ENCODE measurements around the gene PACSIN2.

The PACSIN2 gene

DNA sequence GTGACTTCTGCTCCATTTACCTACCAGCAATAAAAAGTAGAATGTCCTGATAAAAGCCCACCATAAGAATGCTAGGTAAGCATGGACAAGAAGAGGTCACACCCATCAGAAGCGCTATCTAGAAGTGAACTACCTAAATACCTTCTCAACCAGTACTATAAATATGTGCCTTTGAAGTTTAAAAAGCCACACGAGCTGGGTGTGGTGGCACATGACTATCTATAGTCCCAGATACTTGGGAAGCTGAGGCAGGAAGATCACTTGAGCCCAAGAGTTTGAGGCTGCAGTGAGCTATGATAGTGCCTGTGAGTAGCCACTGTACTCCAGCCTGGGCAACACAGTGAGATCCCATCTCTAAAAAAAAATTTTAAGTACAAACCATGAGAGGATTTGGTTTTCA is 66.7 kb downstream of the PACSIN2 start:
- H3K9me3 ChIP-seq (ENCODE audit: control insufficient read depth, low read length): no peaks in the 10 kb centered on the region
- 92 to 95% methylated on average over 2 of the region's 2 CpGs for WGBS, 2 experiments
- no peaks in the 10 kb centered on the region for H3K36me3 ChIP-seq (ENCODE audit: control insufficient read depth, insufficient read depth, low read length)
- H3K27ac ChIP-seq (ENCODE audit: insufficient read depth, low read depth, low read length, poor library complexity, severe bottlenecking): no peak overlapping the region
- H3K27me3 ChIP-seq (ENCODE audit: control insufficient read depth, insufficient read depth, low read length, poor library complexity, severe bottlenecking): no peaks in the 10 kb centered on the region
- H3K4me1 ChIP-seq (ENCODE audit: control insufficient read depth, insufficient read depth, low read length): peaks cover 21% of the 10 kb centered on the region
- H3K4me3 ChIP-seq (ENCODE audit: insufficient read depth, low read depth, low read length): no peak overlapping the region

- Histone ChIP-seq H3K36me3 (ENCODE audit: control insufficient read depth, insufficient read depth, low read length) (no peaks in the 10 kb centered on the region), H3K4me3 (ENCODE audit: insufficient read depth, low read depth, low read length) (no peak overlapping the region), H3K4me1 (ENCODE audit: control insufficient read depth, insufficient read depth, low read length) (peaks cover 21% of the 10 kb centered on the region), H3K27me3 (ENCODE audit: control insufficient read depth, insufficient read depth, low read length, poor library complexity, severe bottlenecking) (no peaks in the 10 kb centered on the region), H3K27ac (ENCODE audit: insufficient read depth, low read depth, low read length, poor library complexity, severe bottlenecking) (peak overlapping the region; percentile 85), H3K9me3 (ENCODE audit: control insufficient read depth, low read length) (no peaks in the 10 kb centered on the region)
- WGBS, 2 experiments: 76 to 83% methylated on average over 12 of the region's 13 CpGs
These were observed 67.5 kb downstream of the PACSIN2 start for GRCh38 chr22:42947211-42947990.

- H3K4me3 ChIP-seq (ENCODE audit: insufficient read depth, low read depth, low read length): no peak overlapping the region
- no peaks in the 10 kb centered on the region for H3K27me3 ChIP-seq (ENCODE audit: control insufficient read depth, insufficient read depth, low read length, poor library complexity, severe bottlenecking)
- 92 to 94% methylated on average over 16 of the region's 16 CpGs for WGBS, 2 experiments
- no peaks in the 10 kb centered on the region for H3K36me3 ChIP-seq (ENCODE audit: control insufficient read depth, insufficient read depth, low read length)
- H3K27ac ChIP-seq (ENCODE audit: insufficient read depth, low read depth, low read length, poor library complexity, severe bottlenecking): peak overlapping the region; percentile 85
- no peaks in the 10 kb centered on the region for H3K9me3 ChIP-seq (ENCODE audit: control insufficient read depth, low read length)
- peaks cover 18% of the 10 kb centered on the region for H3K4me1 ChIP-seq (ENCODE audit: control insufficient read depth, insufficient read depth, low read length)
These were observed 68.3 kb downstream of the PACSIN2 start for GRCh38 chr22:42946546-42947198.

GRCh38 chr22:42945736-42946135 is 69.2 kb downstream of the PACSIN2 start:
- Histone ChIP-seq H3K4me3 (ENCODE audit: insufficient read depth, low read depth, low read length) (no peak overlapping the region), H3K4me1 (ENCODE audit: control insufficient read depth, insufficient read depth, low read length) (peaks cover 15% of the 10 kb centered on the region), H3K27ac (ENCODE audit: insufficient read depth, low read depth, low read length, poor library complexity, severe bottlenecking) (no peak overlapping the region), H3K9me3 (ENCODE audit: control insufficient read depth, low read length) (no peaks in the 10 kb centered on the region), H3K36me3 (ENCODE audit: control insufficient read depth, insufficient read depth, low read length) (no peaks in the 10 kb centered on the region), H3K27me3 (ENCODE audit: control insufficient read depth, insufficient read depth, low read length, poor library complexity, severe bottlenecking) (no peaks in the 10 kb centered on the region)
- 80 to 86% methylated on average over 5 of the region's 5 CpGs for WGBS, 2 experiments

DNA sequence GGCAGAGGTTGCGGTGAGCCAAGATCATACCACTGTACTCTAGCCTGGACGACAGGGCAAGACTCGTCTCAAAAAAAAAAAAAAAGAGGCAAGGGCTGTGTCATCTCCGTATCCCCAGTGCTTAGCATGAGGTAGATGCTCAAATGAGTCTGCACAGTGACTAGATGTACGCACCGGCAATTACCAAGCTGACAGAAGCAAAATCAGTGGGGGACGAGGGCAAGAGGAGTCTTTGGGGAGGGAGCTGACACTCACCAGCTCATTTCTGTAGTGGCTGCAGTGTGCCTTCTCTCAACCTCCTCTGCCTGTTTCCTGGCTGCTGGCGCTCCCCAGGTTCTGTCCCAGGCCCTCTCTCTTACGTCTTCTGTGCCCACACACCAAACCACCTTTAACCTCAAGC is 69.9 kb downstream of the PACSIN2 start:
- Histone ChIP-seq H3K27me3 (ENCODE audit: control insufficient read depth, insufficient read depth, low read length, poor library complexity, severe bottlenecking) (no peaks in the 10 kb centered on the region), H3K27ac (ENCODE audit: insufficient read depth, low read depth, low read length, poor library complexity, severe bottlenecking) (no peak overlapping the region), H3K9me3 (ENCODE audit: control insufficient read depth, low read length) (no peaks in the 10 kb centered on the region), H3K4me3 (ENCODE audit: insufficient read depth, low read depth, low read length) (no peak overlapping the region), H3K36me3 (ENCODE audit: control insufficient read depth, insufficient read depth, low read length) (no peaks in the 10 kb centered on the region), H3K4me1 (ENCODE audit: control insufficient read depth, insufficient read depth, low read length) (peaks cover 10% of the 10 kb centered on the region)
- WGBS, 2 experiments: 88 to 94% methylated on average over 9 of the region's 9 CpGs

DNA sequence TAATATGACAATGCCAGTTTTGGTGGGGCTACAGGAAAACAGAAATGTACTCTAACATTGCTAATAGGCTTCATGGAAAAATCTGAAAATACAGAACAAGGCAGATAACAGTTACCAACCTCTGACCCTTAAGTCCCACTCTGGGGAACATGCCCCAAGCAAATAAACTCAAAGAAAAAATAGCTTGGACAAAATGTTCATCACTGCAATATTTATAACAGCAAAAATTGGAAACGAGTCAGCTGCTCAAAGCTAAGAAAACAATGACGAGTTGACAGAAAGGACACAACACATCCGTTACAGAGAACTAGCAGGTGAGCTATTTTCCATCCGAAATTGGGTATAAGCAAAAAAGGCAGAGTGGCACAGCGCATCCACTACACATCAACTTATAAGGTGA is 70.5 kb downstream of the PACSIN2 start:
- H3K36me3 ChIP-seq (ENCODE audit: control insufficient read depth, insufficient read depth, low read length): no peaks in the 10 kb centered on the region
- peaks cover 10% of the 10 kb centered on the region for H3K4me1 ChIP-seq (ENCODE audit: control insufficient read depth, insufficient read depth, low read length)

GRCh38 chr22:42943981-42944380 is 71.0 kb downstream of the PACSIN2 start:
- H3K4me1 ChIP-seq (ENCODE audit: control insufficient read depth, insufficient read depth, low read length): peaks cover 10% of the 10 kb centered on the region
- no peaks in the 10 kb centered on the region for H3K36me3 ChIP-seq (ENCODE audit: control insufficient read depth, insufficient read depth, low read length)
- H3K27me3 ChIP-seq (ENCODE audit: control insufficient read depth, insufficient read depth, low read length, poor library complexity, severe bottlenecking): no peaks in the 10 kb centered on the region
- no peak overlapping the region for H3K4me3 ChIP-seq (ENCODE audit: insufficient read depth, low read depth, low read length)
- H3K27ac ChIP-seq (ENCODE audit: insufficient read depth, low read depth, low read length, poor library complexity, severe bottlenecking): no peak overlapping the region
- H3K9me3 ChIP-seq (ENCODE audit: control insufficient read depth, low read length): no peaks in the 10 kb centered on the region
- 90 to 93% methylated on average over 2 of the region's 3 CpGs for WGBS, 2 experiments

More for the DNA sequence above, 70.5 kb downstream of the PACSIN2 start:
- WGBS, 2 experiments: 92% methylated on average over 5 of the region's 5 CpGs
- Histone ChIP-seq H3K9me3 (ENCODE audit: control insufficient read depth, low read length) (no peaks in the 10 kb centered on the region), H3K4me3 (ENCODE audit: insufficient read depth, low read depth, low read length) (no peak overlapping the region), H3K27ac (ENCODE audit: insufficient read depth, low read depth, low read length, poor library complexity, severe bottlenecking) (no peak overlapping the region), H3K27me3 (ENCODE audit: control insufficient read depth, insufficient read depth, low read length, poor library complexity, severe bottlenecking) (no peaks in the 10 kb centered on the region)

DNA sequence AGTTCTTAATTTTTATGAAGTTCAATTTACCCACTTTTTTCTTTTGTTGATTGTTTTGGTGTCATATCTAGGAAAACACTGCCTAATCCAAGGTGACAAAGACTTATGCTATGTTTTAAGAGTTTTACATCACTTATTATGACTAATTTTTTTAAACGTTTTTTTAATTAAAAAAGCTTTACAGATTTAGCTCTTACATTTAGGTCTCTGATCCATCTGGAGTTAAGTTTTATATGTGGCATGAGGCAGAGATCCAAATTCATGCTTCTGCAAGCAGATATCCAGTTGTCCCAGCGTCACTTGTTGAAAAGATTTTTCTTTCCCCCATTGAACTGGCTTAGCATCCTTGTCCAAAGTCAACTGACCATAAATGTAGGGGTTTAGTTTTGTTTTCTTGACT is 72.6 kb downstream of the PACSIN2 start:
- H3K36me3 ChIP-seq (ENCODE audit: control insufficient read depth, insufficient read depth, low read length): no peaks in the 10 kb centered on the region
- H3K27ac ChIP-seq (ENCODE audit: insufficient read depth, low read depth, low read length, poor library complexity, severe bottlenecking): no peak overlapping the region
- H3K4me1 ChIP-seq (ENCODE audit: control insufficient read depth, insufficient read depth, low read length): peaks cover 1% of the 10 kb centered on the region
- H3K4me3 ChIP-seq (ENCODE audit: insufficient read depth, low read depth, low read length): no peak overlapping the region
- WGBS, 2 experiments: 86 to 89% methylated on average over 1 to 2 of the region's 2 CpGs
- no peaks in the 10 kb centered on the region for H3K27me3 ChIP-seq (ENCODE audit: control insufficient read depth, insufficient read depth, low read length, poor library complexity, severe bottlenecking)
- H3K9me3 ChIP-seq (ENCODE audit: control insufficient read depth, low read length): no peaks in the 10 kb centered on the region

GRCh38 chr22:42939941-42940653 is 74.9 kb downstream of the PACSIN2 start:
- H3K4me3 ChIP-seq (ENCODE audit: insufficient read depth, low read depth, low read length): no peak overlapping the region
- no peak overlapping the region for H3K27ac ChIP-seq (ENCODE audit: insufficient read depth, low read depth, low read length, poor library complexity, severe bottlenecking)

GRCh38 chr22:42939451-42939881 is 75.5 kb downstream of the PACSIN2 start:
- Histone ChIP-seq H3K36me3 (ENCODE audit: control insufficient read depth, insufficient read depth, low read length) (no peaks in the 10 kb centered on the region), H3K27me3 (ENCODE audit: control insufficient read depth, insufficient read depth, low read length, poor library complexity, severe bottlenecking) (no peaks in the 10 kb centered on the region), H3K4me3 (ENCODE audit: insufficient read depth, low read depth, low read length) (no peak overlapping the region), H3K4me1 (ENCODE audit: control insufficient read depth, insufficient read depth, low read length) (peaks cover 1% of the 10 kb centered on the region), H3K27ac (ENCODE audit: insufficient read depth, low read depth, low read length, poor library complexity, severe bottlenecking) (no peak overlapping the region), H3K9me3 (ENCODE audit: control insufficient read depth, low read length) (no peaks in the 10 kb centered on the region)
- 67 to 77% methylated on average over 7 of the region's 7 CpGs for WGBS, 2 experiments

More at GRCh38 chr22:42939941-42940653, 74.9 kb downstream of the PACSIN2 start:
- H3K4me1 ChIP-seq (ENCODE audit: control insufficient read depth, insufficient read depth, low read length): no peaks in the 10 kb centered on the region
- WGBS, 2 experiments: 69 to 75% methylated on average over 12 of the region's 12 CpGs
- no peaks in the 10 kb centered on the region for H3K36me3 ChIP-seq (ENCODE audit: control insufficient read depth, insufficient read depth, low read length)
- no peaks in the 10 kb centered on the region for H3K27me3 ChIP-seq (ENCODE audit: control insufficient read depth, insufficient read depth, low read length, poor library complexity, severe bottlenecking)
- no peaks in the 10 kb centered on the region for H3K9me3 ChIP-seq (ENCODE audit: control insufficient read depth, low read length)

Measured in ectodermal cell (in vitro differentiated cells).